ENCODE results near the gene CCNL2. TPM values are rescaled to one million over a fixed set of nuclear protein-coding genes. Genes with fewer than 3 reads are reported as not detected.

The CCNL2 gene
- total and polyA plus RNA-seq, 2 of the 13 experiments (the other 11 are each of a cell fraction or from before 2014, with no cell fraction given), result 105 to 340 TPM

GRCh38 chr1:1437904-1438376, 38.8 kb upstream of the CCNL2 start (continued):
- TF ChIP-seq FUBP1 (CRISPR knock-in tag; IDR thresholded peaks at IDR 0.05; ENCODE audit: borderline replicate concordance) (no peak), SIX4 (CRISPR knock-in tag; IDR thresholded peaks at IDR 0.05) (no peak), MXD4 (CRISPR knock-in tag; IDR thresholded peaks at IDR 0.05) (no peak), FOXK2 (IDR thresholded peaks at IDR 0.05) (no peak), ZNF556 (CRISPR knock-in tag; IDR thresholded peaks at IDR 0.05; ENCODE audit: borderline replicate concordance) (no peak; the same call in 1 of the 2 replicates), ZNF629 (CRISPR knock-in tag; conservative IDR thresholded peaks at IDR 0.05) (no peak), RBFOX2 (IDR thresholded peaks at IDR 0.05; ENCODE audit: low read depth, low read length) (peak; percentile 66), IRF2 (CRISPR knock-in tag; IDR thresholded peaks at IDR 0.05) (peak; percentile 31; the same call in 1 of the 2 replicates), ZNF746 (CRISPR knock-in tag; IDR thresholded peaks at IDR 0.05) (peak; percentile 97), ZBTB7A (CRISPR knock-in tag; IDR thresholded peaks at IDR 0.05) (no peak), ZBTB3 (CRISPR knock-in tag; IDR thresholded peaks at IDR 0.05; ENCODE audit: borderline replicate concordance, low read depth) (no peak), MAFG (CRISPR knock-in tag; IDR thresholded peaks at IDR 0.05) (no peak), HDAC6 (IDR thresholded peaks at IDR 0.05; ENCODE audit: low read depth, low read length) (no peak), ZNF550 (CRISPR knock-in tag; IDR thresholded peaks at IDR 0.05; ENCODE audit: borderline replicate concordance) (no peak), PHF5A (CRISPR knock-in tag; IDR thresholded peaks at IDR 0.05; ENCODE audit: low read depth, unreplicated experiment) (no peak)
- TF ChIP-seq, protein P1, sequence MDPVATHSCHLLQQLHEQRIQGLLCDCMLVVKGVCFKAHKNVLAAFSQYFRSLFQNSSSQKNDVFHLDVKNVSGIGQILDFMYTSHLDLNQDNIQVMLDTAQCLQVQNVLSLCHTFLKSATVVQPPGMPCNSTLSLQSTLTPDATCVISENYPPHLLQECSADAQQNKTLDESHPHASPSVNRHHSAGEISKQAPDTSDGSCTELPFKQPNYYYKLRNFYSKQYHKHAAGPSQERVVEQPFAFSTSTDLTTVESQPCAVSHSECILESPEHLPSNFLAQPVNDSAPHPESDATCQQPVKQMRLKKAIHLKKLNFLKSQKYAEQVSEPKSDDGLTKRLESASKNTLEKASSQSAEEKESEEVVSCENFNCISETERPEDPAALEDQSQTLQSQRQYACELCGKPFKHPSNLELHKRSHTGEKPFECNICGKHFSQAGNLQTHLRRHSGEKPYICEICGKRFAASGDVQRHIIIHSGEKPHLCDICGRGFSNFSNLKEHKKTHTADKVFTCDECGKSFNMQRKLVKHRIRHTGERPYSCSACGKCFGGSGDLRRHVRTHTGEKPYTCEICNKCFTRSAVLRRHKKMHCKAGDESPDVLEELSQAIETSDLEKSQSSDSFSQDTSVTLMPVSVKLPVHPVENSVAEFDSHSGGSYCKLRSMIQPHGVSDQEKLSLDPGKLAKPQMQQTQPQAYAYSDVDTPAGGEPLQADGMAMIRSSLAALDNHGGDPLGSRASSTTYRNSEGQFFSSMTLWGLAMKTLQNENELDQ (CRISPR knock-in tag; IDR thresholded peaks at IDR 0.05; ENCODE audit: borderline replicate concordance), result no peak
- TF ChIP-seq, protein P2, sequence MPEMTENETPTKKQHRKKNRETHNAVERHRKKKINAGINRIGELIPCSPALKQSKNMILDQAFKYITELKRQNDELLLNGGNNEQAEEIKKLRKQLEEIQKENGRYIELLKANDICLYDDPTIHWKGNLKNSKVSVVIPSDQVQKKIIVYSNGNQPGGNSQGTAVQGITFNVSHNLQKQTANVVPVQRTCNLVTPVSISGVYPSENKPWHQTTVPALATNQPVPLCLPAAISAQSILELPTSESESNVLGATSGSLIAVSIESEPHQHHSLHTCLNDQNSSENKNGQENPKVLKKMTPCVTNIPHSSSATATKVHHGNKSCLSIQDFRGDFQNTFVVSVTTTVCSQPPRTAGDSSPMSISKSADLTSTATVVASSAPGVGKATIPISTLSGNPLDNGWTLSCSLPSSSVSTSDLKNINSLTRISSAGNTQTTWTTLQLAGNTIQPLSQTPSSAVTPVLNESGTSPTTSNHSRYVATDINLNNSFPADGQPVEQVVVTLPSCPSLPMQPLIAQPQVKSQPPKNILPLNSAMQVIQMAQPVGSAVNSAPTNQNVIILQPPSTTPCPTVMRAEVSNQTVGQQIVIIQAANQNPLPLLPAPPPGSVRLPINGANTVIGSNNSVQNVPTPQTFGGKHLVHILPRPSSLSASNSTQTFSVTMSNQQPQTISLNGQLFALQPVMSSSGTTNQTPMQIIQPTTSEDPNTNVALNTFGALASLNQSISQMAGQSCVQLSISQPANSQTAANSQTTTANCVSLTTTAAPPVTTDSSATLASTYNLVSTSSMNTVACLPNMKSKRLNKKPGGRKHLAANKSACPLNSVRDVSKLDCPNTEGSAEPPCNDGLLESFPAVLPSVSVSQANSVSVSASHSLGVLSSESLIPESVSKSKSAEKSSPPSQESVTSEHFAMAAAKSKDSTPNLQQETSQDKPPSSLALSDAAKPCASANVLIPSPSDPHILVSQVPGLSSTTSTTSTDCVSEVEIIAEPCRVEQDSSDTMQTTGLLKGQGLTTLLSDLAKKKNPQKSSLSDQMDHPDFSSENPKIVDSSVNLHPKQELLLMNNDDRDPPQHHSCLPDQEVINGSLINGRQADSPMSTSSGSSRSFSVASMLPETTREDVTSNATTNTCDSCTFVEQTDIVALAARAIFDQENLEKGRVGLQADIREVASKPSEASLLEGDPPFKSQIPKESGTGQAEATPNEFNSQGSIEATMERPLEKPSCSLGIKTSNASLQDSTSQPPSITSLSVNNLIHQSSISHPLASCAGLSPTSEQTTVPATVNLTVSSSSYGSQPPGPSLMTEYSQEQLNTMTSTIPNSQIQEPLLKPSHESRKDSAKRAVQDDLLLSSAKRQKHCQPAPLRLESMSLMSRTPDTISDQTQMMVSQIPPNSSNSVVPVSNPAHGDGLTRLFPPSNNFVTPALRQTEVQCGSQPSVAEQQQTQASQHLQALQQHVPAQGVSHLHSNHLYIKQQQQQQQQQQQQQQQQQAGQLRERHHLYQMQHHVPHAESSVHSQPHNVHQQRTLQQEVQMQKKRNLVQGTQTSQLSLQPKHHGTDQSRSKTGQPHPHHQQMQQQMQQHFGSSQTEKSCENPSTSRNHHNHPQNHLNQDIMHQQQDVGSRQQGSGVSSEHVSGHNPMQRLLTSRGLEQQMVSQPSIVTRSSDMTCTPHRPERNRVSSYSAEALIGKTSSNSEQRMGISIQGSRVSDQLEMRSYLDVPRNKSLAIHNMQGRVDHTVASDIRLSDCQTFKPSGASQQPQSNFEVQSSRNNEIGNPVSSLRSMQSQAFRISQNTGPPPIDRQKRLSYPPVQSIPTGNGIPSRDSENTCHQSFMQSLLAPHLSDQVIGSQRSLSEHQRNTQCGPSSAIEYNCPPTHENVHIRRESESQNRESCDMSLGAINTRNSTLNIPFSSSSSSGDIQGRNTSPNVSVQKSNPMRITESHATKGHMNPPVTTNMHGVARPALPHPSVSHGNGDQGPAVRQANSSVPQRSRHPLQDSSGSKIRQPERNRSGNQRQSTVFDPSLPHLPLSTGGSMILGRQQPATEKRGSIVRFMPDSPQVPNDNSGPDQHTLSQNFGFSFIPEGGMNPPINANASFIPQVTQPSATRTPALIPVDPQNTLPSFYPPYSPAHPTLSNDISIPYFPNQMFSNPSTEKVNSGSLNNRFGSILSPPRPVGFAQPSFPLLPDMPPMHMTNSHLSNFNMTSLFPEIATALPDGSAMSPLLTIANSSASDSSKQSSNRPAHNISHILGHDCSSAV (CRISPR knock-in tag; IDR thresholded peaks at IDR 0.05; ENCODE audit: borderline replicate concordance), result no peak
